Karpas-422 (cell line): ENCODE measurements around the gene ABR. TPM values are rescaled to one million over a fixed set of nuclear protein-coding genes. Genes with fewer than 3 reads are reported as not detected.

ENCODE experiments used
- DNase-seq: peaks from one replicate; pipeline ENCODE4 v3.0.0-alpha.2; 2015
- H2AFZ ChIP-seq: fragments of 200-600 bp; sonication (generic); 2 replicates; pipeline ENCODE4 v1.6.1; 2014; ENCODE audit warnings: antibody characterized with exemption, low read length, mixed read lengths
- H3K27ac ChIP-seq: fragments of 200-600 bp; sonication (generic); 2 replicates; pipeline ENCODE4 v1.5.1; 2014; ENCODE audit warnings: mild to moderate bottlenecking, low read length, moderate library complexity
- H3K27me3 ChIP-seq: fragments of 200-600 bp; sonication (generic); 2 replicates; pipeline ENCODE4 v1.6.1; 2014; ENCODE audit warnings: low read length, mixed read lengths
- H3K36me3 ChIP-seq: fragments of 200-600 bp; sonication (generic); 2 replicates; pipeline ENCODE4 v1.6.1; 2014; ENCODE audit warnings: low read length, mixed read lengths; ENCODE audit not compliant: insufficient read depth
- H3K4me1 ChIP-seq: fragments of 200-600 bp; sonication (generic); 2 replicates; pipeline ENCODE4 v1.6.1; 2014; ENCODE audit warnings: mild to moderate bottlenecking, low read length, mixed read lengths
- H3K4me2 ChIP-seq: fragments of 200-600 bp; sonication (generic); 2 replicates; pipeline ENCODE4 v1.6.1; 2014; ENCODE audit warnings: low read length, low read depth, mild to moderate bottlenecking; ENCODE audit not compliant: poor library complexity, severe bottlenecking
- H3K4me3 ChIP-seq: fragments of 200-600 bp; sonication (generic); 2 replicates; pipeline ENCODE4 v1.5.1; 2014; ENCODE audit warnings: mild to moderate bottlenecking, antibody characterized with exemption, low read length, mixed read lengths
- H3K79me2 ChIP-seq: fragments of 200-600 bp; sonication (generic); 2 replicates; pipeline ENCODE4 v1.6.1; 2014; ENCODE audit warnings: mild to moderate bottlenecking, low read length, mixed read lengths
- H3K9ac ChIP-seq: fragments of 200-600 bp; sonication (generic); 2 replicates; pipeline ENCODE4 v1.6.0; 2014; ENCODE audit warnings: low read length
- H3K9me2 ChIP-seq: fragments of 200-600 bp; sonication (generic), shearing (Covaris generic); replicated peaks from 2 replicates; pipeline ENCODE4 v1.6.0; 2014; ENCODE audit warnings: mild to moderate bottlenecking, low read length, moderate library complexity; ENCODE audit not compliant: insufficient read depth
- H3K9me3 ChIP-seq: fragments of 300-700, 200-600 bp; sonication (generic); 2 replicates; pipeline ENCODE4 v1.6.1; 2014; ENCODE audit warnings: low read length, mixed read lengths
- H4K20me1 ChIP-seq: fragments of 200-600 bp; sonication (generic); 2 replicates; pipeline ENCODE4 v1.6.1; 2014; ENCODE audit warnings: mild to moderate bottlenecking, antibody characterized with exemption, low read length, low read depth; ENCODE audit not compliant: insufficient read depth
- total RNA-seq: library from RNA; depleted of rRNA; stranded (reverse); fragments of >200 nt; shearing (Covaris generic); gene quantifications from 2 replicates; pipeline ENCODE4 v1.2.3, GENCODE V29; 2014; ENCODE audit warnings: low replicate concordance

The ABR gene
- total RNA-seq, 1 experiment from 2014 or later: 113 TPM

- Histone ChIP-seq H3K4me3 (no peak overlapping the region), H3K4me1 (no peaks in the 10 kb centered on the region), H3K9ac (no peak overlapping the region), H3K79me2 (peaks cover 2% of the 10 kb centered on the region; the same call in 1 of the 2 replicates), H4K20me1 (0 out of 2 replicates have a peak, but pooled peaks cover 10% of the 10 kb centered on the region), H3K9me3 (no peaks in the 10 kb centered on the region), H3K27ac (no peak overlapping the region), H3K9me2 (no peaks in the 10 kb centered on the region), H3K27me3 (no peaks in the 10 kb centered on the region), H3K36me3 (peaks cover 14% of the 10 kb centered on the region), H3K4me2 (no peak overlapping the region), H2AFZ (no peak overlapping the region)
- DNase-seq: no peak
Observed at GRCh38 chr17:1091900-1092299, 87.9 kb downstream of the ABR start.

DNA sequence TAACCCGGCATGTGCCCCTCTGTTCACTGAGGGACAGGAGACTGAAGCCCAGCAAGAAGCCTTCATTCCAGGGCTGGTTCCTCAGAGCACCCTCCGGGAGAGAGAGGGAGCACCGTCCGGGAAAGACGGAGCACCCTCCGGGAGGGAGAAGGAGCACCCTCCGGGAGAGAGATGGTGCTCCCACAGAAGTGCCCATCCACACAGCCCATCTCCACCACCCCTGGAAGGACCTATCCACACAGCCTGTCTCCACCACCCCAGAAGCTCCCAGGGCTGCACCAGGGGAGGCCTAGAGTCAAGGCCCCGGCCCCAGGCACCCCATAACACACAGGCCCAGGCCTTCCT lies 88.6 kb downstream of the ABR start:
- Histone ChIP-seq H3K9me3 (no peaks in the 10 kb centered on the region), H3K79me2 (peaks cover 5% of the 10 kb centered on the region; the same call in 1 of the 2 replicates), H4K20me1 (0 out of 2 replicates have a peak, but pooled peaks cover 12% of the 10 kb centered on the region), H3K4me2 (no peak overlapping the region), H3K9me2 (no peaks in the 10 kb centered on the region), H2AFZ (no peak overlapping the region), H3K9ac (no peak overlapping the region), H3K27me3 (no peaks in the 10 kb centered on the region), H3K27ac (no peak overlapping the region), H3K36me3 (peaks cover 14% of the 10 kb centered on the region), H3K4me3 (no peak overlapping the region), H3K4me1 (no peaks in the 10 kb centered on the region)
- DNase-seq: no peak

- Histone ChIP-seq H3K9me3 (no peaks in the 10 kb centered on the region), H3K36me3 (peaks cover 14% of the 10 kb centered on the region), H3K4me2 (no peak overlapping the region), H4K20me1 (0 out of 2 replicates have a peak, but pooled peaks cover 10% of the 10 kb centered on the region), H3K79me2 (peaks cover 5% of the 10 kb centered on the region; the same call in 1 of the 2 replicates), H3K9ac (no peak overlapping the region), H3K27me3 (no peaks in the 10 kb centered on the region), H3K9me2 (no peaks in the 10 kb centered on the region), H3K4me1 (no peaks in the 10 kb centered on the region), H2AFZ (no peak overlapping the region), H3K27ac (no peak overlapping the region), H3K4me3 (no peak overlapping the region)
- no peak for DNase-seq
Observed at GRCh38 chr17:1090465-1091189, 89.2 kb downstream of the ABR start.

DNA sequence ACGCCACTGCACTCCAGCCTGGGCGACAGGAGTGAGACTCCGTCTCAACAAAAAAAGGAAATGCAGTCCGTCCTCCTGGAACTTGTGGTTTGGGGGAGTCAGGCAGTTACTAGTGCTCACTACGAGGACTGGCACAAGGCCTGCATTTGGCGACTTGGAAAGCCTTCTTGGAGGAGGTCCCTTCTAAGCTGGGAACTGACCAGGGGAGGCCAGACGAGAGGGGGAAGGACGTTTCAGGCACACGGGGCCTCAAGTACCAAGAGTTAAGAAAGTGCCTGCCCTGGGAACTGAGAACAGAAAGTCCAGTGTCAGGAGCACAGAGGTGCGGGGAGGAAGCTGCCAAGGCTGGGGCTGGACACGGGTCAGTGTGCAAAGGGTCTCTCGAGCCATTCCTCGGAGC lies 89.9 kb downstream of the ABR start:
- H3K9me3 ChIP-seq: no peaks in the 10 kb centered on the region
- no peaks in the 10 kb centered on the region for H3K9me2 ChIP-seq
- H3K4me2 ChIP-seq: no peak overlapping the region
- H3K4me3 ChIP-seq: no peak overlapping the region
- no peak overlapping the region for H3K27ac ChIP-seq
- peaks cover 14% of the 10 kb centered on the region; the same call in 1 of the 2 replicates for H4K20me1 ChIP-seq
- no peaks in the 10 kb centered on the region for H3K4me1 ChIP-seq
- H3K9ac ChIP-seq: no peak overlapping the region
- no peak for DNase-seq
- H3K27me3 ChIP-seq: no peaks in the 10 kb centered on the region
- H3K79me2 ChIP-seq: peaks cover 8% of the 10 kb centered on the region; the same call in 1 of the 2 replicates
- H2AFZ ChIP-seq: no peak overlapping the region
- peaks cover 14% of the 10 kb centered on the region for H3K36me3 ChIP-seq

DNA sequence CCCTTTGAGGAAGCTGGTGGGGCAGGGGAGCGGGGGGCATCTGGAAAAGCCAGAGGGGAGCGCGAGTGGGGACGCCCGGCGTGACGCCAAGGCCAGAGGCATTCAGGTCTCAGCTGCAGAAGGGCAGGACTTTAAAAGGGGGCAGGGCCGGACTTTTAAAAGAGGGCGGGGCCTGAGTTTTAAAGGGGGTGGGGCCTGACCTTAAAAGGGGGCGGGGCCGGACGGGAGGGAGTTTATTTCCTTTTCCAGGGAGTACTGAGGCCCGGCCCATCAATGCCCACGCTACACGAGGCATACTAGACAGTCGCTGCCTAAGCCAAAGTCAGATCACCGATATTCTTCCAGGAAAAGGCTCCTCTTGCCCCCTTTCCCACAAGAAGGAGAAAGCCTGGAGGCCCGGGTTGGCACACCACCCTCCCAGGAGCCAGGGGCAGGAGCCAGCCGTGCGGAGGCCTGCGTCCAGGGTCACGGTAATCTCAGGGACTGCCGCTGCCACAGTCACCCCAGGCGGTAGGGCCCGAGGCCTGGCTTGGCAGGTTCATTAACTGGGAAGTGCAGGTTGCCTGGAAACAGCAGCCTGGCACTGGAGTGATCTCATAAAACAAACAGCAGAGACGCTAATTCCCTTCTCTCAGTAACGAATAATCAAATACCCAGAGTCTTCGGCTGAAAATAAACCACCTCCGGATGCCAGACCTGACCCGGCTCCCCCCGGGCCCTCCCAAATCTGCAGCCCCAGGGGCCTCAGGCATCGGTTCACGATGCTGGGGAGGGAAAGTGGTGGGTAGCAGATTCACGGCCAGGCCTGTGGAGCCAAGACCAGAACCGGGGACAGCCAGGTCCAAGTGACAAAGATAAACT lies 92.2 kb downstream of the ABR start:
- peak; percentile 59 for DNase-seq
- Histone ChIP-seq H4K20me1 (peaks cover 17% of the 10 kb centered on the region; the same call in 1 of the 2 replicates), H3K27me3 (no peaks in the 10 kb centered on the region), H3K27ac (no peak overlapping the region), H2AFZ (no peak overlapping the region), H3K9me3 (no peaks in the 10 kb centered on the region), H3K79me2 (peaks cover 8% of the 10 kb centered on the region; the same call in 1 of the 2 replicates), H3K4me3 (no peak overlapping the region), H3K36me3 (peaks cover 15% of the 10 kb centered on the region), H3K9ac (no peak overlapping the region), H3K9me2 (no peaks in the 10 kb centered on the region), H3K4me2 (no peak overlapping the region), H3K4me1 (no peaks in the 10 kb centered on the region)

DNA sequence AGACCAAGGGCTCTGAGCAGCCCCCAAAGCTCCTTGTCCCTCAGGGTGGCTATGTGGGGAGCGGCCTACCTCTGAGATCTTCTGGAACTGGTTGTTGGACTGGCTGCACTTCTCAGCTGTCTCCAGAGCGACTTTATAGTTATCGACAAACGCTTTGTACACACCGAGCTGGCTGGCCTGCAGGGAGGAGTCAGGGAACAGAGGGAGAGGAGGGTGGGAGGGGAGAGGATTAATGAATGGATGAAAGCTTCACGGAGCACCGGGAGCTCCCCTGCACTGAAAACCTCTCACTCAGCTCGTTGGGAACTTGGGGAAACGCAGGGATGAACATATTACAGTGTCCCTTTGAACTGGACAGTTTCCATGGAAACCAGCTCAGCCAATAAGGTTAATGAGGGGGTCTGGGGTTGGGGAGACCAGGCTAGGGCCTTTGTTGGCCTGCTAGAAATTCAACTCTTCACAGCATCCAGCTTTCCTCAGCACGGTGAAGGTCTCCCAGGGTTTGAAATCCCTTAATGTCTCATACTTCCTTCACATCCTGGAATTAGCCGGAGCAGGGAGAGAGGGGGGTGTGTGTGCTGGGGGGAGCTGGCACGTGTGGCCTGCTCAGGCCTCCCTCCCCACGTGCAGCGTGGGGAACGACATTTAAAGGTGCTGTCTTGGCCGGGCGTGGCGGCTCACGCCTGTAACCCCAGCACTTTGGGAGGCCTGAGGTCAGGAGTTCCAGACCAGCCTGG lies 96.2 kb downstream of the ABR start:
- Histone ChIP-seq H3K36me3 (peaks cover 10% of the 10 kb centered on the region; the same call in 1 of the 2 replicates), H4K20me1 (peaks cover 17% of the 10 kb centered on the region; the same call in 1 of the 2 replicates)

DNA sequence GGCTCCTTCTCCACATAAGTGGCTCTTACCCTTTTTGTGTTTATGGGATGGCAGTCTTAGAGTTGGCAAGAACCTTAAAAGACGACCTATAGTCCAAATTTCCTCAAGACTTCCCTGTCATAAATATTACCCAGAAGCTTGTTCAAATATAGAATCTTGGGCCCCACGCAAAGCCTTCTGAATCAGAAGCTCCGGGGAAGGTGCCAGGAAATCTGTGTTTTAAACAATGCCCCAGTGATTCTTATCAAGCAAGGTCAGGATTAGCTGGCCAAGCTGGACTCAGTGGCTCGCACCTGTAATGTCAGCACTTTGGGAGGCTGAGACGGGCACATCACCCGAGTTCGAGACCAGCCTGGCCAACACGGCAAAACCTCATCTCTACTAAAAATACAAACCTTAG lies 97.2 kb downstream of the ABR start:
- H3K9me3 ChIP-seq: no peaks in the 10 kb centered on the region
- no peaks in the 10 kb centered on the region for H3K9me2 ChIP-seq
- no peaks in the 10 kb centered on the region for H3K4me1 ChIP-seq
- H3K27me3 ChIP-seq: no peaks in the 10 kb centered on the region
- no peak overlapping the region for H3K4me2 ChIP-seq
- H4K20me1 ChIP-seq: peaks cover 14% of the 10 kb centered on the region; the same call in 1 of the 2 replicates
- DNase-seq: no peak
- no peak overlapping the region for H3K9ac ChIP-seq
- no peak overlapping the region for H2AFZ ChIP-seq
- H3K27ac ChIP-seq: no peak overlapping the region
- H3K36me3 ChIP-seq: peaks cover 10% of the 10 kb centered on the region; the same call in 1 of the 2 replicates
- H3K79me2 ChIP-seq: peaks cover 8% of the 10 kb centered on the region; the same call in 1 of the 2 replicates
- H3K4me3 ChIP-seq: no peak overlapping the region

More for the DNA sequence above, 96.2 kb downstream of the ABR start:
- Histone ChIP-seq H3K27me3 (no peaks in the 10 kb centered on the region), H3K79me2 (peaks cover 8% of the 10 kb centered on the region; the same call in 1 of the 2 replicates), H3K9me2 (no peaks in the 10 kb centered on the region), H3K9me3 (no peaks in the 10 kb centered on the region), H2AFZ (no peak overlapping the region), H3K27ac (no peak overlapping the region), H3K4me1 (no peaks in the 10 kb centered on the region), H3K4me2 (no peak overlapping the region), H3K4me3 (no peak overlapping the region), H3K9ac (no peak overlapping the region)
- no peak for DNase-seq
